Measurements from ENCODE around the gene TREH. TPM values are rescaled to one million over a fixed set of nuclear protein-coding genes. Genes with fewer than 3 reads are reported as not detected.
A peak's percentile ranks its signal among the peaks of the same experiment; 100 is the strongest.
"Not testable (repeated sequence)": the region's sequence is repeated elsewhere in the genome, so short reads cannot be mapped to it uniquely, and the experiment has no call there.

TREH gene
- total RNA-seq, 5 donors from 2014 or later (not counting 1 experiment from before 2014, with no cell fraction given), result not detected

DNA sequence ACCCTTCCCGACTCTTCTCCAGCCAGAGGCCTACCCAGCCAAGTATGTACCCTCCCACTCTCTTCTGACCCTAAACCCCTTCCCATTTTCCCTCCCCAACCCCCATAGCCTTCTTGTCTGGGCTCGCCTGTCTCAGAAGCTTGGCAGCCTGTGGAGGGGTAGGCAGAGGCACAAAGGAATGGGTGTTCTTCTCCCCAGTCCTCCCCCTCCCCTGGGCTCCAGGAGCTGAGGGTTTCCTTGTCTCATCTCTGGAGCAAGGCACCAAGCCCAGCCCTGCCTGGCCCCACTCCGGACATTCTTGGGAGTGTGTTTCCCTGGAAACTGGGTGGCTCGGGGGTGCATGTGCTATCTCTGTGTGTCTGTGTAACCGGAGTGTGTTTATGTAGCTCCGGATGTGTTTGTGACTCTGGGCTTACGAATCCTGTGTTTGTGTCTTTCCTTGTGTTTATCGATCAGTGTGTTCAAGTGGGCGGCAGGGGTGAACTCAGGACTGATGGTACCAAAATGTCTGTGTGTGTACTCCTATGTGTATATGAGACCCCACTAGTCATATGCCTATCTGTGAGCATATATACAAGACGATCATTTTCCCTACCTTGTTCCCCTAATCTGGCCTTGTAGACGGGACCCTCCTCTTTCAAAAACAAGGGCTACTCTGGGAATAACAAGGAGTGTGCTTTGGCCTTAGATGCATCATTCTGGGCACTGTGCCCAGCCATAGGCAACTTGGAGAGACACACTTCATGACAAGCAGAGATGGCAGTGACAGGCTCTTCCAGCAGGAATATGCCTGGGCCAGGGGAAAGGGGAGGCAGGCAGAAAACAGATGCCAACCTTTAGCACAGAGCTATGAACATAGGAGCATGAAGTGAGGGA is 61.1 kb downstream of the TREH start:
- H3K36me3 Mint-ChIP-seq, result peaks cover 5% of the 10 kb centered on the region
- H3K27me3 Mint-ChIP-seq, result peaks cover 12 to 28% of the 10 kb centered on the region in 2 donors
- DNase-seq (no peak), ATAC-seq (replicated peaks in 1 of 4) (no peak)
- Histone ChIP-seq H3K27me3 (replicated peaks in 1 of 2; ENCODE audit: control insufficient read depth in 2 of 2, extremely low read depth in 1 of 2, insufficient read depth in 2 of 2, low read length in 1 of 2) (peaks cover 0 to 46% of the 10 kb centered on the region in 2 experiments), H3K4me3 (ENCODE audit: control insufficient read depth in 1 of 2, extremely low read depth in 1 of 2, low read length in 1 of 2) (no peak overlapping the region), H3K9me3 (no peaks in the 10 kb centered on the region), H3K36me3 (ENCODE audit: control insufficient read depth in 2 of 2, extremely low read depth in 1 of 2, insufficient read depth in 1 of 2, low read length in 1 of 2) (no peaks in the 10 kb centered on the region), H3K4me1 (ENCODE audit: control insufficient read depth in 1 of 2, extremely low read depth in 1 of 2, insufficient read depth in 2 of 2, low read length in 2 of 2) (peaks cover 0 to 15% of the 10 kb centered on the region in 2 experiments), H3K27ac (ENCODE audit: low read length) (no peak overlapping the region)
- 98% methylated on average over 6 of the region's 11 CpGs for WGBS (ENCODE audit: insufficient coverage)
- POLR2A ChIA-PET, result no interaction called here
- H3K4me1 Mint-ChIP-seq, result peaks cover 5 to 13% (median 5%) of the 10 kb centered on the region in 3 donors
- no peak overlapping the region for H3K27ac Mint-ChIP-seq
- CTCF ChIA-PET, result no interaction called here
- H3K4me3 Mint-ChIP-seq, result no peak overlapping the region
- no peaks in the 10 kb centered on the region for H3K9me3 Mint-ChIP-seq

DNA sequence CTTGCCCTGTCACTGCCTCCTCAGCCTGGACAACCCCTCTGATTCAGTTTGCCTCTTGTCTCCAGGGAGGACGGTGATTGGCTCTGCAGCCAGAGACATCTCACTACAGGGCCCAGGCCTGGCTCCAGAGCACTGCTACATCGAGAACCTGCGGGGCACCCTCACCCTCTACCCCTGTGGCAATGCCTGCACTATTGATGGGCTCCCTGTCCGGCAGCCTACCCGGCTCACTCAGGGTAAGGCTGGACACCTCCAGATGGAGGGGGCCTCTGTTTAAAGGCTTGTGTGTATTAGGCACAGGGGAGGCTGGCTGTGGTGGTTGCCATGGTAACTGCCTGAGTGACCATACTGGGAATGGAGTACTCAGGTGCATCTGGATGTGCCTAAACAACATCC is 63.5 kb downstream of the TREH start:
- Histone ChIP-seq H3K4me3 (ENCODE audit: control insufficient read depth in 1 of 2, extremely low read depth in 1 of 2, low read length in 1 of 2) (no peak overlapping the region), H3K27ac (ENCODE audit: low read length) (no peak overlapping the region), H3K27me3 (replicated peaks in 1 of 2; ENCODE audit: control insufficient read depth in 2 of 2, extremely low read depth in 1 of 2, insufficient read depth in 2 of 2, low read length in 1 of 2) (peaks cover 3 to 34% of the 10 kb centered on the region in 2 experiments), H3K4me1 (ENCODE audit: control insufficient read depth in 1 of 2, extremely low read depth in 1 of 2, insufficient read depth in 2 of 2, low read length in 2 of 2) (peaks cover 2 to 12% of the 10 kb centered on the region in 2 experiments), H3K9me3 (no peaks in the 10 kb centered on the region), H3K36me3 (ENCODE audit: control insufficient read depth in 2 of 2, extremely low read depth in 1 of 2, insufficient read depth in 1 of 2, low read length in 1 of 2) (no peaks in the 10 kb centered on the region)
- ChIA-PET CTCF (no interaction called here), POLR2A (no interaction called here)
- ATAC-seq (replicated peaks in 1 of 4) (no peak), DNase-seq (no peak)
- no CpG with 5 or more reads among the region's 5 CpGs for WGBS (ENCODE audit: insufficient coverage)
- Mint-ChIP-seq H3K4me3 (no peak overlapping the region), H3K36me3 (peaks cover 5% of the 10 kb centered on the region), H3K4me1 (peaks cover 8 to 11% (median 9%) of the 10 kb centered on the region in 3 donors), H3K27me3 (peaks cover 9 to 21% of the 10 kb centered on the region in 2 donors), H3K27ac (no peak overlapping the region), H3K9me3 (no peaks in the 10 kb centered on the region)

DNA sequence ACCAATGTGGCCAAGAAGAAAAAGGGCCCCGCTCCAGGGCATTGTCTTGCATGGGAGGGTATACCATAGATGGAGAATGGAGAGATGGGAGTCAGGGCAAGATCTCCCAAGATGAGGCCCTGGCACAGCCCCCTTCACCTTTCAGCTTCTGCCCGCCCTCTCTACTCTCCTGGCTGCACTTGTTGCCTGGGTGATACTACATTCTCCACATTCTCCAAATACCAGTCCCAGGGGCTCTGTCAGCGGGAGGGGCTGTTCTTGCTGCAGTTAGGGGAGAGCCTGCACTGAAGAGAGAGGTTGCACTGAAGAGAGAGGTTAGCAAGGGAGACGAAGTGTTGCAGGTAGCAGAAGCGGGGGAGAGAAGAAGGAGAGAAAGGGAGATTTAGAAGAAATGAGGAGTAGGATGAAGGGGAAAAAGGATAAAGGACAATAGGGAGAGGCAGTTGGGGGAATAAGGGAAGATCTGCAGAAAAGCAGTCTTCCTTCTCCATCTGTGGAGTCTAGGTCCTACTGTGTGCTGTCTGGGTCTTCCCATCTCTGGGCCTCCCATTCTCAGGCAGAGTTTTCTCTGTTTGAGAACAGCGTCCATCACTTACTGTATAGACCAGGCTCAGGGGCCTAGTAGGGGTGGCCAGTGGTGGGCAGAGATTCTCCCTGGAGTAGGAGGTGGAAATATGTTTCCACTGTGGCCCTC is 64.0 kb downstream of the TREH start:
- ATAC-seq (replicated peaks in 1 of 4) (no peak), DNase-seq (no peak)
- peaks cover 2 to 11% of the 10 kb centered on the region in 2 experiments for H3K4me1 ChIP-seq (ENCODE audit: control insufficient read depth in 1 of 2, extremely low read depth in 1 of 2, insufficient read depth in 2 of 2, low read length in 2 of 2)
- peaks cover 5% of the 10 kb centered on the region for H3K36me3 Mint-ChIP-seq
- ChIA-PET POLR2A (no interaction called here), CTCF (no interaction called here)
- H3K4me1 Mint-ChIP-seq, result peaks cover 5 to 7% (median 7%) of the 10 kb centered on the region in 3 donors
- peaks cover 6 to 16% of the 10 kb centered on the region in 2 donors for H3K27me3 Mint-ChIP-seq
- H3K27me3 ChIP-seq (replicated peaks in 1 of 2; ENCODE audit: control insufficient read depth in 2 of 2, extremely low read depth in 1 of 2, insufficient read depth in 2 of 2, low read length in 1 of 2), result peaks cover 3 to 30% of the 10 kb centered on the region in 2 experiments
- H3K4me3 Mint-ChIP-seq, result no peak overlapping the region
- H3K4me3 ChIP-seq (ENCODE audit: control insufficient read depth in 1 of 2, extremely low read depth in 1 of 2, low read length in 1 of 2), result no peak overlapping the region
- no peaks in the 10 kb centered on the region for H3K9me3 Mint-ChIP-seq
- no peaks in the 10 kb centered on the region for H3K9me3 ChIP-seq
- H3K27ac ChIP-seq (ENCODE audit: low read length), result no peak overlapping the region
- 63% methylated on average over 3 of the region's 6 CpGs for WGBS (ENCODE audit: insufficient coverage)
- no peaks in the 10 kb centered on the region for H3K36me3 ChIP-seq (ENCODE audit: control insufficient read depth in 2 of 2, extremely low read depth in 1 of 2, insufficient read depth in 1 of 2, low read length in 1 of 2)
- no peak overlapping the region for H3K27ac Mint-ChIP-seq

DNA sequence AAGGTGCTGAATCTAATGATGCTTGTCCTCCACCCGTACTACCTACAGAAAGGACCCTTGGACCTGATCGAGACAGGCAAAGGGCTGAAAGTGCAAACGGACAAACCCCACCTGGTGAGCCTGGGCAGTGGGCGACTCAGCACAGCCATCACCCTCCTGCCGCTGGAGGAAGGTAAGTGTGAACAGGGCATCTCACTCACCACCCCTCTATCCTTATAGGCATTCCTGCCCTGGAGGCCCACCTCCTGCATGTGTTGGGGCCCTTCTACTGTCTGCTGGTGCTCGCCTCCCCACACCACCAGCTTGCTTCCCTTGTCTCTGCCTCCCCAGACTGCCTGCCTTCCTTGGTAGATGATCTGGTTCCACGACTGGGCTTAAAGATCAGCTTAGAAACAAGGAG is 64.9 kb downstream of the TREH start:
- Mint-ChIP-seq H3K4me3 (no peak overlapping the region), H3K27ac (no peak overlapping the region), H3K27me3 (peaks cover 2 to 11% of the 10 kb centered on the region in 2 donors), H3K4me1 (peaks cover 8 to 13% (median 10%) of the 10 kb centered on the region in 3 donors), H3K36me3 (peaks cover 5% of the 10 kb centered on the region), H3K9me3 (no peaks in the 10 kb centered on the region)
- WGBS (ENCODE audit: insufficient coverage), result 80% methylated on average over 2 of the region's 7 CpGs
- Histone ChIP-seq H3K36me3 (ENCODE audit: control insufficient read depth in 2 of 2, extremely low read depth in 1 of 2, insufficient read depth in 1 of 2, low read length in 1 of 2) (no peaks in the 10 kb centered on the region), H3K4me1 (ENCODE audit: control insufficient read depth in 1 of 2, extremely low read depth in 1 of 2, insufficient read depth in 2 of 2, low read length in 2 of 2) (peaks cover 2 to 19% of the 10 kb centered on the region in 2 experiments), H3K27ac (ENCODE audit: low read length) (no peak overlapping the region), H3K4me3 (ENCODE audit: control insufficient read depth in 1 of 2, extremely low read depth in 1 of 2, low read length in 1 of 2) (no peak overlapping the region), H3K27me3 (replicated peaks in 1 of 2; ENCODE audit: control insufficient read depth in 2 of 2, extremely low read depth in 1 of 2, insufficient read depth in 2 of 2, low read length in 1 of 2) (peaks cover 3 to 35% of the 10 kb centered on the region in 2 experiments), H3K9me3 (no peaks in the 10 kb centered on the region)
- ChIA-PET POLR2A (no interaction called here), CTCF (no interaction called here)
- no peak for ATAC-seq (replicated peaks in 1 of 4)
- DNase-seq, result no peak

DNA sequence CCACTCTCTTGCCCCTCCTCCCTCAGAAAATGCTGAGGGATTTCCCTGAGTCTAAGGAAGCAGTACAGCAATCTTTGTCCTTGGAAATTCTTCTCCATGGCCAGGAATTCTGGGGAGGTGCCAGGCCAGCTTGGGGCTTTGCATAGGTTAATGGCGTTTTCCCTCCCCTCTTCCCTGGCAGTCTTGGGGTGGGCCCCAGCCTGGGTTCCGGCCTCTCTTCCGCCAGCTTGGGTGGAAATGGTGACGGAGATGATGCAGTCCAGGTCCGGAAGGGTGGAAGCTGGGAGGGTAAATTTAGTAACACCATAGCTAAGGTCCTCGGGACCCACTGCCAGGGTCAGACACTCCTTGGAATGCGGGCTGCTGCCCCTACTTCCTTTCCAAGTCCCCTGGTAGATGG is 67.1 kb downstream of the TREH start:
- H3K27me3 Mint-ChIP-seq, result peaks cover 0 to 18% of the 10 kb centered on the region in 2 donors
- ChIA-PET POLR2A (interaction anchor here in 1 of 2 donors (0.7 kb wide), 1 partner anchor 14 kb away, joined by 3 read pairs; no protein-coding TSS in a partner anchor), CTCF (interaction anchor here (0.6 to 3.0 kb wide), 5 partner anchors 17 to 214 kb away, joined by 3 to 23 read pairs (median 4); partner anchors contain the start of gene ARCN1 (in 1 of the 2))

DNA sequence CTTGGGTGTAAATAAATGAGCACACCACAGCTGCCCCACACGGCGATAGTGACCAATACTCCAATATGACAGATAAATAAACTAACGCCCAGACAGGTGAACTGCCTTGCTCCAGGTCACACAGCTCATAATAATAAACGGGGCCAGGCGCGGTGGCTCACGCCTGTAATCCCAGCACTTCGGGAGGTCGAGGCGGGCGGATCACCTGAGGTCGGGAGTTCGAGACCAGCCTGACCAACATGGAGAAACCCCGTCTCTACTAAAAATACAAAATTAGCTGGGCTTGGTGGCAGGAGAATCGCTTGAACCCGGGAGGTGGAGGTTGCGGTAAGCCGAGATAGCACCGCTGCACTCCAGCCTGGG is 68.0 kb downstream of the TREH start:
- ATAC-seq (replicated peaks in 1 of 4); H3K4me3 ChIP-seq (ENCODE audit: control insufficient read depth in 1 of 2, extremely low read depth in 1 of 2, low read length in 1 of 2); H3K27ac Mint-ChIP-seq; H3K27ac ChIP-seq (ENCODE audit: low read length); H3K9me3 Mint-ChIP-seq; H3K36me3 Mint-ChIP-seq; H3K9me3 ChIP-seq; DNase-seq; H3K36me3 ChIP-seq (ENCODE audit: control insufficient read depth in 2 of 2, extremely low read depth in 1 of 2, insufficient read depth in 1 of 2, low read length in 1 of 2): not testable (repeated sequence)
- ChIA-PET CTCF (interaction anchor here (0.7 to 3.0 kb wide), 6 partner anchors 11 to 647 kb away, joined by 3 to 23 read pairs (median 4); no protein-coding TSS in a partner anchor), POLR2A (interaction anchor here (0.6 to 0.7 kb wide), 3 partner anchors 13 to 32 kb away, joined by 3 read pairs; no protein-coding TSS in a partner anchor)
- Mint-ChIP-seq H3K4me3 (peak overlapping the region; percentile 61 to 84 (median 68)), H3K27me3 (peaks cover 0 to 18% of the 10 kb centered on the region in 2 donors), H3K4me1 (peaks cover 20 to 31% (median 25%) of the 10 kb centered on the region in 3 donors)
- H3K27me3 ChIP-seq (replicated peaks in 1 of 2; ENCODE audit: control insufficient read depth in 2 of 2, extremely low read depth in 1 of 2, insufficient read depth in 2 of 2, low read length in 1 of 2), result peaks cover 3 to 41% of the 10 kb centered on the region in 2 experiments
- H3K4me1 ChIP-seq (ENCODE audit: control insufficient read depth in 1 of 2, extremely low read depth in 1 of 2, insufficient read depth in 2 of 2, low read length in 2 of 2), result peaks cover 14 to 41% of the 10 kb centered on the region in 2 experiments
- WGBS (ENCODE audit: insufficient coverage), result 94% methylated on average over 9 of the region's 19 CpGs

More for the DNA sequence above, 67.1 kb downstream of the TREH start:
- Mint-ChIP-seq H3K4me3 (peak overlapping the region in 1 of 3 donors; percentile 30), H3K36me3 (no peaks in the 10 kb centered on the region), H3K9me3 (no peaks in the 10 kb centered on the region), H3K4me1 (peaks cover 19 to 25% (median 20%) of the 10 kb centered on the region in 3 donors), H3K27ac (no peak overlapping the region)
- H3K9me3 ChIP-seq, result no peaks in the 10 kb centered on the region
- peaks cover 3 to 41% of the 10 kb centered on the region in 2 experiments for H3K27me3 ChIP-seq (replicated peaks in 1 of 2; ENCODE audit: control insufficient read depth in 2 of 2, extremely low read depth in 1 of 2, insufficient read depth in 2 of 2, low read length in 1 of 2)
- no peak overlapping the region for H3K27ac ChIP-seq (ENCODE audit: low read length)
- peaks cover 14 to 41% of the 10 kb centered on the region in 2 experiments for H3K4me1 ChIP-seq (ENCODE audit: control insufficient read depth in 1 of 2, extremely low read depth in 1 of 2, insufficient read depth in 2 of 2, low read length in 2 of 2)
- WGBS (ENCODE audit: insufficient coverage), result 70% methylated on average over 2 of the region's 7 CpGs
- no peak for ATAC-seq (replicated peaks in 1 of 4)
- no peak overlapping the region for H3K4me3 ChIP-seq (ENCODE audit: control insufficient read depth in 1 of 2, extremely low read depth in 1 of 2, low read length in 1 of 2)
- DNase-seq, result no peak
- H3K36me3 ChIP-seq (ENCODE audit: control insufficient read depth in 2 of 2, extremely low read depth in 1 of 2, insufficient read depth in 1 of 2, low read length in 1 of 2), result no peaks in the 10 kb centered on the region
